C4-2B (cell line): ENCODE measurements around the gene TNFRSF18.

Experiments used
- CTCF ChIP-seq: fragments of 450-650 bp; conservative IDR thresholded peaks from 2 replicates; pipeline ENCODE4 v1.5.1; 2017; ENCODE audit warnings: mild to moderate bottlenecking
- ZFX ChIP-seq: fragments of 450-650 bp; IDR thresholded peaks from 2 replicates; pipeline ENCODE4 v1.6.1; 2017

- no peak for TF ChIP-seq CTCF
- no peak for TF ChIP-seq ZFX
Measured at GRCh38 chr1:1198423-1199140, 7.8 kb downstream of the TNFRSF18 start.
